GM21381 (cell line): Measurements from ENCODE around the gene UBR2.
"Not testable (repeated sequence)": the region's sequence is repeated elsewhere in the genome, so short reads cannot be mapped to it uniquely, and the experiment has no call there.

Experiments used
- ATAC-seq: cut with Tn5 transposase; IDR thresholded peaks from one replicate; pipeline ENCODE4 v1.9.1; 2021; ENCODE audit warnings: mild to moderate bottlenecking, moderate library complexity; ENCODE audit not compliant: unreplicated experiment

UBR2 gene

GRCh38 chr6:42616716-42617115 is 52.9 kb downstream of the UBR2 start:
- ATAC-seq = no peak

GRCh38 chr6:42618105-42618504 is 54.3 kb downstream of the UBR2 start:
- no peak for ATAC-seq

- ATAC-seq = no peak
Measured at GRCh38 chr6:42618686-42619085, 54.9 kb downstream of the UBR2 start.

- no peak for ATAC-seq
Measured at GRCh38 chr6:42619963-42620362, 56.1 kb downstream of the UBR2 start.

GRCh38 chr6:42624601-42625000 is 60.8 kb downstream of the UBR2 start:
- ATAC-seq = no peak

GRCh38 chr6:42627044-42627443 is 63.2 kb downstream of the UBR2 start:
- ATAC-seq = no peak

GRCh38 chr6:42627674-42628073 is 63.8 kb downstream of the UBR2 start:
- ATAC-seq = no peak

- no peak for ATAC-seq
Measured at GRCh38 chr6:42628604-42629003, 64.8 kb downstream of the UBR2 start.

GRCh38 chr6:42629845-42630244 is 66.0 kb downstream of the UBR2 start:
- no peak for ATAC-seq

- no peak for ATAC-seq
Measured at GRCh38 chr6:42637681-42638080, 73.9 kb downstream of the UBR2 start.

GRCh38 chr6:42642794-42643193 is 79.0 kb downstream of the UBR2 start:
- ATAC-seq = no peak

GRCh38 chr6:42644211-42644610 is 80.4 kb downstream of the UBR2 start:
- no peak for ATAC-seq

GRCh38 chr6:42652024-42652746 is 88.4 kb downstream of the UBR2 start:
- ATAC-seq = no peak

GRCh38 chr6:42653851-42654250 is 90.0 kb downstream of the UBR2 start:
- no peak for ATAC-seq

GRCh38 chr6:42659806-42660205 is 96.0 kb downstream of the UBR2 start:
- no peak for ATAC-seq

GRCh38 chr6:42661540-42662153 is 97.8 kb downstream of the UBR2 start:
- ATAC-seq = no peak

- ATAC-seq = no peak
Measured at GRCh38 chr6:42664718-42665117, 100.9 kb downstream of the UBR2 start.

GRCh38 chr6:42674368-42674767 is 110.5 kb downstream of the UBR2 start:
- ATAC-seq = not testable (repeated sequence)

- ATAC-seq = no peak
Measured at GRCh38 chr6:42674780-42675179, 111.0 kb downstream of the UBR2 start.

- ATAC-seq = no peak
Measured at GRCh38 chr6:42679358-42679757, 115.5 kb downstream of the UBR2 start.

- ATAC-seq = no peak
Measured at GRCh38 chr6:42688281-42688680, 124.5 kb downstream of the UBR2 start.

GRCh38 chr6:42689371-42689770 is 125.5 kb downstream of the UBR2 start:
- ATAC-seq = no peak
